GM18858 (cell line): ENCODE data around the gene MED27.

Source experiments
- ATAC-seq: cut with Tn5 transposase; IDR thresholded peaks from one replicate; pipeline ENCODE4 v1.9.1; 2021; ENCODE audit not compliant: unreplicated experiment

MED27 gene

GRCh38 chr9:132044176-132044875 is 35.3 kb downstream of the MED27 start:
- no peak for ATAC-seq

- ATAC-seq = no peak
Observed at GRCh38 chr9:132043708-132044107, 36.0 kb downstream of the MED27 start.

DNA sequence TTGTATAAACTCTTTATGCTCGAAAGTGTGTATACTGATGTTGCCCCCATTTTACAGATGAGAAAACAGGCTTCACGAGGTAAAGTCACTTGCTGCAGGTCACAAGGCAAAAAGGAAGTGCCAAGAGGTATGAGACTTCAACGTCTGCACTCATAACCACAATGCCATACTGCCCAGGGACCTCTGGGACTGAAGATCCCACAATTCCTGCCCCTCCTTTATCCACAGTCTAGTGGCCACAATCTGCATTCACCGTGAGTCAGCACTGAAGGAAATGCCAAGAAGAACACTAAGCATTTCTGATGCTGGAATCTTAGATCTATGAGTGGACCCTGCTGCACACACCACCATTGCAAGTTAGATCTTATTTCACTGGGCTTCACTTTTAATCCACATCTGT is 37.3 kb downstream of the MED27 start:
- ATAC-seq = no peak

DNA sequence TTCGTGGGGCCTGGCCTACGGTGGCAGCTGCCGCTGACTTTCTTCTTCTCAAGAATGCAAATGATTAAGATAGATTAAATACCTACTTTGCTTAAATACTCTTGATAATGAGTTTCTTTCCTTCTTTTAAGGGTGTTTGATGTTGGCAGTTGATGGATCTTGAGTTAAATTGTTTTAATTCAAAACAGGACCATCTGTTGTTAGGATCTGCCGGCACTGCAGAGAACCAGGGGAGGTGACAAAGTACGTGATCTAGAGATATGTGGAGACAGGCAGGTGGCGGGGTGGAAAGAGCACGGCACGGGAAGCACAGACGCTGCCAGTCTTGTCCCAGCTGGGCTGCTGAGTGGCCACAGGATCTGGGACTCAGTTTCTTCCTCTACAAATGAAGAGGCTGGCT is 37.9 kb downstream of the MED27 start:
- no peak for ATAC-seq

- ATAC-seq = no peak
Observed at GRCh38 chr9:132040808-132041207, 38.9 kb downstream of the MED27 start.

GRCh38 chr9:132040246-132040645 is 39.4 kb downstream of the MED27 start:
- no peak for ATAC-seq

DNA sequence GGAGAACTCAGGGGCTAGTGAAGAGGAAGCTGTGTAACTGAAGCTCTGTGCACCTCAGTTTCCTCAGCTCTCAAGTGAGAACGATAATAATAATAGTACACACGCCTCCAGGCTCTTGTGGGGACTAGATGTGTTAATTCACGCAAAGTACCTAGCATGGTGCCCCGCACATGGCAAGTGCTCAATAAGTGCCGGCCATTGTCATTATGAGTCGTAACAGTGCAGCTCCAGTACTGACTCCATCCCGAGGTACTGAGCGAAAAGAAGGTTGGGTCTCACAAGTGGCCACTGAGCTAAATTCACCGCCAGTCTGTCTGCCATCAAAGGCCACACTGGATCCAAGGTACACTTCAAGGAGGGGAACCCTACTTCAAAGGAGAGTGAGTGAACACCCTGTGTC is 40.4 kb downstream of the MED27 start:
- ATAC-seq = no peak

DNA sequence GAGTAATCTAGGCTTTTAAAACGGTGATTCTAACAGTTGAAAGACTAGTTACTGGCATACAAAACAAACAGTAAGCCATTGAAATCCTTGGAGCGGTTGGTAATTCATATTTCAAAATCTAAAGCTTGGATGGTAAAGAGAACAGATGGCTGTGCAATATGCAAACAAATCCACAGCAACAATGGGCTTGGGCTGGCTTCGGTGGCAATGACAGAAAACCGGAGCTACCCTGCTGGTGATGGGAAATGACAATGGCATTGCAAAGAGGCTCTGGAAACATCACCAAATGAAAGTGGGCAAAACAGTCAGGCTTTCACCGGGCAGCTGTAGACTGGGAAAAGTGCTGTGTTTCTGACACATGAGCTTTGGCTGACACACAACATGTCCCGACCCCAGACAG is 42.2 kb downstream of the MED27 start:
- no peak for ATAC-seq

- no peak for ATAC-seq
Observed at GRCh38 chr9:132036521-132036920, 43.1 kb downstream of the MED27 start.

- ATAC-seq = no peak
Observed at GRCh38 chr9:132035679-132036078, 44.0 kb downstream of the MED27 start.

GRCh38 chr9:132032238-132032950 is 47.3 kb downstream of the MED27 start:
- no peak for ATAC-seq

DNA sequence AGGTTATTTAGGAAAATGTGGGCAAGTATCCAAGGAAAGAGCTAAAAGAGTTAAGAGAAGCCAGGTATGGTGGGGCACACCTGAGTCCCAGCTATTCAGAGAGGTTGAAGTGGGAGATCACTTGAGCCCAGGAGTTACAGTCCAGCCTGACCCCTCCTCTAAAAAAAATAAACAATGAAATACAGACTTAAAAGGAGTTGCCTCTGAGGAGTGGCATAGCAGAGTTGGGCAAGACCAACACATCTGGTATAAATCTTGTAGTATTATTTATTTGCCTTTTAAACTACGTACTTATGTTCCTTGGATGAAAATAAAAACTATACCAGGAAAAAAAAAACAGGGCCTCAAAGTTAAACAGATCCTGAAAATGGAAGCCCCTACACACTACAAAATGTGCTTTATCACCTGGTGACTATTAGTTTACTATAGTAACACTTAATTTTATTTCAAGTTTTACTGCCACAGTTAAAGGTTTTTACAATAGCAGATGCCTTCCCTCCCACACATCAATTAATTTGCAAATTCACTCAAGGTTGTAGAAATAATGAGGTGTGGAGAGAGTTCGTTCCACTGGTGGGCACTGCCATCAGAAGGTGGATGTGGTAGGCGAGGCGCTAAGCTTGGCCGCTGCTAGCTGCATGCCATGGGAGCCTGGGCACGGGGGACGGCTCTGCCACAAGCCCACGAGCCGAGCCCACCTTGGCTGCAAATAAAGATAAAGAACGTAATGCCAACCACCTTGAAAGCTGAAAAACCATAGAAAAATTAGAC is 48.0 kb downstream of the MED27 start:
- no peak for ATAC-seq

GRCh38 chr9:132030626-132031325 is 48.9 kb downstream of the MED27 start:
- ATAC-seq = no peak

- no peak for ATAC-seq
Observed at GRCh38 chr9:132027752-132028663, 51.7 kb downstream of the MED27 start.

- ATAC-seq = no peak
Observed at GRCh38 chr9:132026932-132027585, 52.6 kb downstream of the MED27 start.

DNA sequence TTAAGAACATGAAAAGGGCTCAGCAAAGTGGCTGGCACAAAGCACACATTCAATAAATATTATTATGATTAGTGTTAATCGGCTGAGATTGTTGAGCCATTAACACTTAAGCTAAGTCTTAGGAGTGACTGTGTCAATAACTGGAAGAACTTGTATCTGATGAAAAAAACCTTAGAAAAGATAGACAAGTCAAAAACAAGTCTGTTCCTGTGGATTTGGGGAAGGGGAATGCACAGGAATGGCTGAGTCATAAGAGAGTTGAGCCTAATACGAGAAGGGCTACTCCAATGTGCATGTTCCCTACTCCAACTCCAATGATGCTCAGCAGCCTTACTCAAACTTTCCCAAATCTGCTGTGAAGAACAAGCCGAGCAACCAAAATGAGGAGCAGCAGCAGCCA is 53.9 kb downstream of the MED27 start:
- no peak for ATAC-seq

GRCh38 chr9:132024589-132024988 is 55.1 kb downstream of the MED27 start:
- no peak for ATAC-seq

- no peak for ATAC-seq
Observed at GRCh38 chr9:132023419-132024180, 56.1 kb downstream of the MED27 start.
